ENCODE data around the gene KRTAP20-4. TPM values are rescaled to one million over a fixed set of nuclear protein-coding genes. Genes with fewer than 3 reads are reported as not detected.

The KRTAP20-4 gene
- total RNA-seq, 1 donor from 2014 or later = not detected

DNA sequence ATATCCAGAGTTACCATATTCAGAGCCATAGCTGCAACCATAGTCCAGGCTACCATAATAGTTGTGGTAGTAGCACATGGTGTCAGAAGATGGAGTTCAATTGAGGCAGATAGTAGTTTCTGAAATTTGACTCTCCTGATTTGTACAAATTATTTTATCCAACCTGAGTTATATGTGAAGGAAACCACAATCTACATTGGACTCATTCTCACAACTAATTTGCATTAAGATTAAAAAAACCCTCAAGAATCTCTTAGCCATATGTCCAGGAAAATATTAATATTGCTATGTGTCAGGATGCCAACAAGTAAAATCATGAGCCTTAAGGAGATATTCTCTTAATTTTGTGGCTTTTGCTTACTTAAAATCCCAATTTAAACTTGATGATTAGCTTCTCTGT is 30.1 kb upstream of the KRTAP20-4 start, which contains the start of gene KRTAP22-2:
Gene KRTAP22-2, minus strand, starts transcription at position 101 of the 400 bp plus-strand sequence.
- H3K36me3 Mint-ChIP-seq (ENCODE audit: low read depth) = no peaks in the 10 kb centered on the region
- ChIA-PET POLR2A (no interaction called here), CTCF (no interaction called here)
- TF ChIP-seq, protein P1, sequence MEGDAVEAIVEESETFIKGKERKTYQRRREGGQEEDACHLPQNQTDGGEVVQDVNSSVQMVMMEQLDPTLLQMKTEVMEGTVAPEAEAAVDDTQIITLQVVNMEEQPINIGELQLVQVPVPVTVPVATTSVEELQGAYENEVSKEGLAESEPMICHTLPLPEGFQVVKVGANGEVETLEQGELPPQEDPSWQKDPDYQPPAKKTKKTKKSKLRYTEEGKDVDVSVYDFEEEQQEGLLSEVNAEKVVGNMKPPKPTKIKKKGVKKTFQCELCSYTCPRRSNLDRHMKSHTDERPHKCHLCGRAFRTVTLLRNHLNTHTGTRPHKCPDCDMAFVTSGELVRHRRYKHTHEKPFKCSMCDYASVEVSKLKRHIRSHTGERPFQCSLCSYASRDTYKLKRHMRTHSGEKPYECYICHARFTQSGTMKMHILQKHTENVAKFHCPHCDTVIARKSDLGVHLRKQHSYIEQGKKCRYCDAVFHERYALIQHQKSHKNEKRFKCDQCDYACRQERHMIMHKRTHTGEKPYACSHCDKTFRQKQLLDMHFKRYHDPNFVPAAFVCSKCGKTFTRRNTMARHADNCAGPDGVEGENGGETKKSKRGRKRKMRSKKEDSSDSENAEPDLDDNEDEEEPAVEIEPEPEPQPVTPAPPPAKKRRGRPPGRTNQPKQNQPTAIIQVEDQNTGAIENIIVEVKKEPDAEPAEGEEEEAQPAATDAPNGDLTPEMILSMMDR (IDR thresholded peaks at IDR 0.05) = no peak
- H3K9me3 Mint-ChIP-seq = peaks cover 5% of the 10 kb centered on the region
- H3K27ac Mint-ChIP-seq = no peak within 1 kb of the TSS
- intact Hi-C loops (cut with micrococcal nuclease) = no loop called here
- H3K4me3 Mint-ChIP-seq = no peak within 1 kb of the TSS
- H3K4me1 Mint-ChIP-seq = no peaks in the 10 kb centered on the region
- no peaks in the 10 kb centered on the region for H3K27me3 Mint-ChIP-seq
- no peak for ATAC-seq (ENCODE audit: low read depth)
- no peak for DNase-seq

DNA sequence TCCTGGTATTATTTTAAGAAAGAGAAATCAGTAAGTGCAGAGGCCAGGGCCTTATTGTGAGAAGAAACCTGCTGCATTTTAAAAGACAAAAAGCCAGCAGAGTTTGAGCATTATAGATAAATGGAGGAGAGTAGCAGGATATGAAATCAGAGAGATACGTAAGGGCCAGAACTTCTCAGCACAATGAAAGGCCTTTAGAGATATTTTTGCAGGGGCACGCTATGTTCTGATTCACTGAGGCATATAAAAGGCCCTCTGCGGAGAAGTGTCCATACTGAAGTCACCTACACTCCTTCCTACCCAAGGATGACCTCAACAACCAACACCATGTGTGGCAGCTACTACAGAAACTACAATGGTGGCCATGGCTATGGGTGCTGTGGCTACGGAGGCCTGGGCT is 28.3 kb upstream of the KRTAP20-4 start, which contains the start of gene KRTAP6-3:
Gene KRTAP6-3, plus strand, starts transcription at position 301 of the 400 bp plus-strand sequence. Its CDS starts 6 bp downstream, at position 307.
- Mint-ChIP-seq H3K27ac (no peak within 1 kb of the TSS), H3K4me1 (no peaks in the 10 kb centered on the region), H3K36me3 (ENCODE audit: low read depth) (no peaks in the 10 kb centered on the region), H3K4me3 (no peak within 1 kb of the TSS), H3K27me3 (no peaks in the 10 kb centered on the region), H3K9me3 (peaks cover 3% of the 10 kb centered on the region)
- TF ChIP-seq, protein P1 (IDR thresholded peaks at IDR 0.05) = no peak
- intact Hi-C loops (cut with micrococcal nuclease) = no loop called here
- DNase-seq = no peak
- POLR2A ChIA-PET = no interaction called here
- CTCF ChIA-PET = no interaction called here
- ATAC-seq (ENCODE audit: low read depth) = no peak

DNA sequence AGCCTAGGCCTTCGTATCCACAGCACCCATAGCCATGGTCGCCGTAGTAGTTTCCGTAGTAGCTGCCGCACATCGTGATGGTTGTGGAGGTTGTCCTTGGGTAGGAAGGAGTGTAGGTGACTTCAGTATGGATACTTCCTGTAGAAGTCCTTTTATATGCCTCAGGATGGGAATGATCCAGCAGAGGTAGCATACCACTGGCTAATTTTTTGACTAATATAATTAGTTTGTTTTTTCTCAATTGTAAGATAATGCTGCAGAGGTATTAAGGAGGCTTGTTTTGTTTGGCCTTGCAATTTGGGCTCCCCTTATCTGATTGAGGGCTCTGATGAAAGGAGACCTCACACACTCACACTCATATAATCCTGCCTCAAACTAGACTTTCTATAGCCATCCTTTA is 21.6 kb upstream of the KRTAP20-4 start, which contains the start of gene KRTAP6-2:
Gene KRTAP6-2, minus strand, starts transcription at position 101 of the 400 bp plus-strand sequence. Its CDS starts 28 bp downstream, at position 73.
- CTCF ChIA-PET = no interaction called here
- H3K4me3 Mint-ChIP-seq = no peak within 1 kb of the TSS
- no peak for DNase-seq

GRCh38 chr21:30600787-30601186 is 19.6 kb upstream of the KRTAP20-4 start, which contains the start of gene KRTAP22-1:
Gene KRTAP22-1, plus strand, starts transcription at chr21:30601087.
- TF ChIP-seq, protein P1 (IDR thresholded peaks at IDR 0.05) = no peak

More for the DNA sequence above, 21.6 kb upstream of the KRTAP20-4 start, which contains the start of gene KRTAP6-2:
- Mint-ChIP-seq H3K27me3 (no peaks in the 10 kb centered on the region), H3K9me3 (no peaks in the 10 kb centered on the region), H3K4me1 (no peaks in the 10 kb centered on the region), H3K27ac (no peak within 1 kb of the TSS), H3K36me3 (ENCODE audit: low read depth) (no peaks in the 10 kb centered on the region)
- intact Hi-C loops (cut with micrococcal nuclease) = no loop called here
- no peak for ATAC-seq (ENCODE audit: low read depth)
- TF ChIP-seq, protein P1 (IDR thresholded peaks at IDR 0.05) = no peak
- POLR2A ChIA-PET = no interaction called here

DNA sequence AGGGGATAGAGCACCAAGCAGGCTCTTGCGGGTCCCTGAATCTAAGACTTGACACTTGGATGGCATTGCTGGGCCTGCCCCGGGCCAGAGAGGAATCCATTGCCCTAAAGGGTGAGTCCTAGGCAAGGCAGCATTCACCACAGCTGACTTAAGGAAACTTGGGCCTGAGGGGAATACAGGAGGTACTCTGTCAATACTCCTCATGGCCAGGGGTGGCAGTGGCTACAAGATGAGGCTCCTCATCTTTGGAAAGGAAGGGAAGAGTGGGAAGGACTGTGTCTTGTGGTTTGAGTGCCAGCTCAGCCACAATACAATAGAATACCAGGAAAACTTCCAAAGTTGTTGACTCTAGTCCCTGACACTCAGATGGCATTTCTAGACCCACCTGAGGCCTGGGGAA is 14.5 kb upstream of the KRTAP20-4 start:
- TF ChIP-seq, protein P1 (IDR thresholded peaks at IDR 0.05) = no peak
- H3K27ac Mint-ChIP-seq = no peak overlapping the region
- no peak for ATAC-seq (ENCODE audit: low read depth)
- no peaks in the 10 kb centered on the region for H3K36me3 Mint-ChIP-seq (ENCODE audit: low read depth)
- DNase-seq = no peak
- intact Hi-C loops (cut with micrococcal nuclease) = no loop called here
- peaks cover 7% of the 10 kb centered on the region for H3K9me3 Mint-ChIP-seq
- CTCF ChIA-PET = no interaction called here
- H3K27me3 Mint-ChIP-seq = no peaks in the 10 kb centered on the region
- POLR2A ChIA-PET = no interaction called here
- no peaks in the 10 kb centered on the region for H3K4me1 Mint-ChIP-seq
- no peak overlapping the region for H3K4me3 Mint-ChIP-seq

More at GRCh38 chr21:30600787-30601186, 19.6 kb upstream of the KRTAP20-4 start, which contains the start of gene KRTAP22-1:
- no peak within 1 kb of the TSS for H3K27ac Mint-ChIP-seq
- no peaks in the 10 kb centered on the region for H3K36me3 Mint-ChIP-seq (ENCODE audit: low read depth)
- no peaks in the 10 kb centered on the region for H3K9me3 Mint-ChIP-seq
- POLR2A ChIA-PET = no interaction called here
- no peak for ATAC-seq (ENCODE audit: low read depth)
- H3K4me1 Mint-ChIP-seq = no peaks in the 10 kb centered on the region
- no peak for DNase-seq
- H3K4me3 Mint-ChIP-seq = no peak within 1 kb of the TSS
- CTCF ChIA-PET = no interaction called here
- intact Hi-C loops (cut with micrococcal nuclease) = no loop called here
- H3K27me3 Mint-ChIP-seq = no peaks in the 10 kb centered on the region

Data from activated B cell treated with CpG ODN at 0.5 μM for 24 hours (primary cell).